GM12801 (cell line): Measurements from ENCODE around the gene HSD17B8.

ENCODE experiments used
- TF ChIP-seq, protein P1 (sequence below): IDR thresholded peaks from one replicate; pipeline ENCODE4 v1.5.1; 2011; ENCODE audit warnings: control low read depth; ENCODE audit not compliant: insufficient read length; ENCODE audit errors: extremely low read depth

Gene HSD17B8

DNA sequence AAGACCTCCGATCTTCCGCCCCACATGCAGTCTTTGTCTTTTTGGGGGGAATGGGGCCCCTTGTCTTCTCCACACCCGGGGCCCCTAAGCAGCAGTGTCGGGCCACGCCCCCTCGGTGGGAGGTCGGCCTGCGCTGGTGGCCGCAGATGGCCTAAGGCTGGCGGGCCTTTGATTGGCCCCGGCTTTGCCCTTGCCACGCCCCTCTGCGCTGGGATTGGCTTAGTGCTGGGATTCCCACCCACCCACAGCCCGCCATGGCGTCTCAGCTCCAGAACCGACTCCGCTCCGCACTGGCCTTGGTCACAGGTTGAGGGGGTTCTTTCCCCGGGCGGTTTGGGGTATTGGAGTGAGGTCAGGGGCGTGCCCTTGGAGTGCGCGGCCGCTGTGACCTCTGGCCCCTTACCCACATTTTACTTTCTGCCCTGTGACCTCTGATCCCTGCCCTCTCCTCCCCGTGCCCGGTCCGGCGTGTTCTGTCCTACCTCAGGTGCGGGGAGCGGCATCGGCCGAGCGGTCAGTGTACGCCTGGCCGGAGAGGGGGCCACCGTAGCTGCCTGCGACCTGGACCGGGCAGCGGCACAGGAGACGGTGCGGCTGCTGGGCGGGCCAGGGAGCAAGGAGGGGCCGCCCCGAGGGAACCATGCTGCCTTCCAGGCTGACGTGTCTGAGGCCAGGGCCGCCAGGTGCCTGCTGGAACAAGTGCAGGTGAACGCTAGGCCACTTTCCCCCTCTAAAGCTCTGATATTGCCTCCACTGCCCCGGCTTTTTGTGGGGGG, at the start of gene HSD17B8:
Gene HSD17B8, plus strand, starts transcription at position 241 of the 776 bp plus-strand sequence. Its CDS starts 14 bp downstream, at position 255.
- TF ChIP-seq, protein P1, sequence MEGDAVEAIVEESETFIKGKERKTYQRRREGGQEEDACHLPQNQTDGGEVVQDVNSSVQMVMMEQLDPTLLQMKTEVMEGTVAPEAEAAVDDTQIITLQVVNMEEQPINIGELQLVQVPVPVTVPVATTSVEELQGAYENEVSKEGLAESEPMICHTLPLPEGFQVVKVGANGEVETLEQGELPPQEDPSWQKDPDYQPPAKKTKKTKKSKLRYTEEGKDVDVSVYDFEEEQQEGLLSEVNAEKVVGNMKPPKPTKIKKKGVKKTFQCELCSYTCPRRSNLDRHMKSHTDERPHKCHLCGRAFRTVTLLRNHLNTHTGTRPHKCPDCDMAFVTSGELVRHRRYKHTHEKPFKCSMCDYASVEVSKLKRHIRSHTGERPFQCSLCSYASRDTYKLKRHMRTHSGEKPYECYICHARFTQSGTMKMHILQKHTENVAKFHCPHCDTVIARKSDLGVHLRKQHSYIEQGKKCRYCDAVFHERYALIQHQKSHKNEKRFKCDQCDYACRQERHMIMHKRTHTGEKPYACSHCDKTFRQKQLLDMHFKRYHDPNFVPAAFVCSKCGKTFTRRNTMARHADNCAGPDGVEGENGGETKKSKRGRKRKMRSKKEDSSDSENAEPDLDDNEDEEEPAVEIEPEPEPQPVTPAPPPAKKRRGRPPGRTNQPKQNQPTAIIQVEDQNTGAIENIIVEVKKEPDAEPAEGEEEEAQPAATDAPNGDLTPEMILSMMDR: no peak

DNA sequence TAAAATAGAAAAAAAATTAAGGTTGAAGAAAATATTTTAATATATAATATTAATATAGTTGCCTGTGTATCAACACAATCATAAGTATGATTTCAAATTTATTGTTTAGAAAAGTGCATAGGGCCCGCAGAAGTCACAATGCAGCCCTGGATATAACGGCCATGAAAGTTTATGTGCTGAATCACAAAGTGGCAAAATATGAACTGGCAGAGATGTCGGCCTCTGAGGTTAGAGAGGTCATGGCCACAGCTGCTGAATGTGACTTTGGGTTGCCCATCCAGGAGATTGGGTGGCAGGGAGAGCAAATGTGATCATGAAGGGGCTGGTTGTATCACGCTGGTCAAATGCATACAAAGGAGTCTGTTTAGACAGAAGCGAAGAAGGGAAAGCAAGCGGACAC, 47.9 kb upstream of the HSD17B8 start:
- TF ChIP-seq, protein P1: no peak

DNA sequence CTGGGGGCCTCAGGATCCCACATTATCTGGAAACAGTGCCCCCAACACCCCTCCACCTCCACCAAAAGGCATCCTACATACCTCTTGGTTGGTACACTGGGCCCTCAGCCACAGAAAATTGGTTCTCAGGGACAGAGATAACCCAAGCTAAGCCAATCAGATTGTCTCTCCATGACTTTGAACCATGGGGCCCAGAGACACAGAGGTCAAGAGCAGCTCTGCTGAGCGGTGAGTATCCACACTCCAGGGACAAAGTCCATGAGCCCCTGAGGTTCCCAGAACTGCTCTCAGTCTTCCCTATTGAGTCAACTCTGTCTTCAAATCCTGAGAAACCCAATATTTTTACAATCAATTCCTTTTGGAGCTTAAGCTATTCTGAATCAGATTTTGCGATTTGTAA, 47.5 kb upstream of the HSD17B8 start:
- TF ChIP-seq, protein P1: no peak

DNA sequence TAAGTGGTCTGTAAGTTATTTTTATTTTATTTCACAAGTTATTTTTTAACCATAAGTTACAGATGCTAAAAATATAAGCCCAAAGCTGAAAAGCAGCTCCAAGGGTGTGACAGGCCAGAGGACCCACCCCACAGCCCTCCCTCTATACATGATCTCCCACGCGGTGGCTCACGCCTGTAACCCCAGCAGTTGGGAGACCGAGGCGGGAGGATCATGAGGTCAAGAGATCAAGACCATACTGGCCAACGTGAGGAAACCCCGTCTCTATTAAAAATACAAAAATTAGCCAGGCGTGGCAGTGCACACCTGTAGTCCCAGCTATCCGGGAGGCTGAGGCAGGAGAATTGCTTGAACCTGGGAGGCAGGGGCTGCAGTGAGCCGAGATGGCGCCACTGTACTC, 44.4 kb upstream of the HSD17B8 start:
- TF ChIP-seq, protein P1: no peak

DNA sequence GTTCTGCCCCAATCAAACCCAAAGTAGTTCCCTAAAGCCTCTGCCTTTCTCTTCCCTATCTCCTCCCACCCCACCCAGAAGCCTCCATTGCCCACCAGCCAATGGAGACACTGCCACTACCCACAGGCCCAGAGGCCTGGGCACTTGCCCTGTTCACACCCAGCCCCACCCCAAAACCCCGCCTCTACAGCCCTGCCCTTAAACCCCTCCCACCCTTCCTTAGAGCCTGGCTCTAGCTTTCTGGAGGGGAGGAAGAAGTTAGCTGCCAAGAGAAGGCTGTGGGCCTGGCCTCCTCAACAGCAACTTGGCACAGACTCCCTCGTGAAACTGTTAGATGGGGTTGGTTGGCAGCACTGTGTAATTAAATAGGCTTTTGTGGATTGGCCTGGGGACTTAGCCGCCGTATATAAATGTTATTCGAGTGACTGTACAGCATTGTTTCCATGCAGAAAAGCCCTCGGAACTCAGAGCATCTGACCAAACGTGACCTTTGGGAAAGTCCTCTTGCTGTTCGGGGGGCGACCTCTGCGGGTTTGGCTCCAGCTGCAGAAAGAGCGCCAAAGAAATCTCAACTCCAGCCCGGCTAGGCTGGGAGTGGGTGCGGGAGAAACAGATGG, 43.6 kb upstream of the HSD17B8 start:
- TF ChIP-seq, protein P1: no peak

DNA sequence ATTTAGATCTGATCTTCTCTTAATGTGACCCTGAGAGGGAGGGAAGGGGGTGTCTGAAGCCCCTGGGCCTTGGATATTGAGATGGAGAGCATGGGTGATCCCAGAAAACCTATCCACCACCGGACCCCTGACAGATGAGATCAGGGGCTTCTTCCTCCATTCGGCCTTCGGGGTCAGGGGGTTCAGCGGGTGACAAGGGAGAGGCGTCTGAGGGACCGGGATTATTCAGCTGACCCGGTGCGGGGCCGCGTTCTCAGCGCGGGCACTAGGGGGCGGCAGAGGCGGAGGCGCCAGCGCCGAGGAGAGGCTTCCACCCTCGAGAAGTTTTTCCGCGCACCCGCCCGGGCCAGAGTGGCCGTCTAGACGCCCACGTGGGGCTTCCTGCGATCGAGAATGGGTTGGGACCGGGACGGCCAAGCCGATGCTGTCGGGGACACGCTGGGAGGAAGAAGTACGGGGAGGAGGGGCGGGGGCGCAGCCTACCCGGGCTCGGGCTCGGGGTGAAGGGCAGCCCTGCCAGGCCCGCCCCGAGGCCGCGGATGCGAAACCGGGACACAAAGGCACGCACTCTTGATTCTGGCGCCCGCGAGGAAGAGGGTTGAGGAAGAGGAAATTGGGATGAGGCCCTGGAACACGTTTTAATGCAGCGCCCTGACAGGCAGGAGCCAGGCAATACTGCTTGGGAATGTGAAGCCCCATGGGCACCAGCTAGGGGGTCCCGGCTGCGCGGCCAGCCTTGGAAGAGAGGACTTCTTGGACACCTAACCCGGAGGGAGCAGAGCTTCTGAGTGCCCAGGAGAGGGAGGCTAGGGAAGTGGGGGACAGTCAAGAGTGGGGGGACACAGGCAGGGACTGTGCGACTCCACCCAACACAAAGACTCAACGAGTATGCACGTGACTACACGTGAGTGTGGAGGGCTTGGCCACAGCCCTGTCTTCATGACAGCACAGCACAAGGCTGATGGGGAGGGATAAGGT, 42.8 kb upstream of the HSD17B8 start:
- TF ChIP-seq, protein P1: no peak

DNA sequence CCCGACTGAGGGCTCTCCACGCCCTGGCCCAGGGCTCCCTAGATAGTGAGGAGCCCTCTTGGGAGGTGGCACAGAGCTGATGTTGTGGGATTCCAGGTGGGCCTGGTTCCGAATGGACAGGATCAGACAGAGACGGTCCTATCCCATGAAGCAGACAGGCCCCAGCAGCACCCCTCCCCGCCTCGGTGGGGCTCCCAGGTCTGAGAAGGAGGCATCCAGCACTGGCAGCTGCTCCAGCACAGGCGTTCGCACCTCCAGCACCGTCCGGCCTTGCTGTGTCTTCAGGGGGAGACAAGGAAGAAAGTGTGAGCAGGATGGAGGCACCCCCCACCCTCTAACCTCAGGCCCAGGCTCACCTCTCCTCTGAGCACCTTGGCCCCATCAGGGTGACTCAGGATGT, 40.9 kb upstream of the HSD17B8 start:
- TF ChIP-seq, protein P1: no peak
